OCI-LY3 (cell line): ENCODE data around the gene FRMD3.

Experiments used
- H2AFZ ChIP-seq: fragments of 200-600, 300-600 bp; shearing (Covaris generic); 2 replicates; pipeline ENCODE4 v1.6.0; 2014; ENCODE audit warnings: antibody characterized with exemption, low read depth, low read length
- H3K27ac ChIP-seq: fragments of 200-600, 300-600 bp; sonication (generic); 2 replicates; pipeline ENCODE4 v1.5.1; 2014; ENCODE audit warnings: mild to moderate bottlenecking, low read length, moderate library complexity, mixed read lengths
- H3K27me3 ChIP-seq: fragments of 200-600, 300-600 bp; sonication (generic); 2 replicates; pipeline ENCODE4 v1.6.1; 2014; ENCODE audit warnings: low read depth, low read length, mixed read lengths
- H3K36me3 ChIP-seq: fragments of 200-600, 300-600 bp; sonication (generic); replicated peaks from 2 replicates; pipeline ENCODE3; 2014; ENCODE audit warnings: low read depth, low read length, mixed read lengths
- H3K4me1 ChIP-seq: fragments of 300-600, 200-600 bp; sonication (generic); 2 replicates; pipeline ENCODE4 v1.6.1; 2014; ENCODE audit warnings: low read length, mixed read lengths
- H3K4me2 ChIP-seq: fragments of 200-600, 300-600 bp; sonication (generic); 2 replicates; pipeline ENCODE4 v1.6.1; 2014; ENCODE audit warnings: low read length, mixed read lengths
- H3K4me3 ChIP-seq: fragments of 300-600, 200-600 bp; sonication (generic); 2 replicates; pipeline ENCODE4 v1.5.1; 2014; ENCODE audit warnings: antibody characterized with exemption, mild to moderate bottlenecking, low read length, moderate library complexity
- H3K79me2 ChIP-seq: fragments of 300-600, 200-600 bp; shearing (Covaris generic); 2 replicates; pipeline ENCODE4 v1.6.1; 2014; ENCODE audit warnings: mild to moderate bottlenecking, low read length, mixed read lengths
- H3K9ac ChIP-seq: fragments of 300-600, 200-600 bp; shearing (Covaris generic); 2 replicates; pipeline ENCODE4 v1.6.0; 2014; ENCODE audit warnings: mild to moderate bottlenecking, low read length, moderate library complexity
- H3K9me3 ChIP-seq: fragments of 200-600, 300-600 bp; shearing (Covaris generic); 2 replicates; pipeline ENCODE4 v1.6.1; 2014; ENCODE audit warnings: low read length, mixed read lengths; ENCODE audit not compliant: insufficient read depth
- H4K20me1 ChIP-seq: fragments of 200-600, 300-600 bp; sonication (generic); 2 replicates; pipeline ENCODE4 v1.6.1; 2016; ENCODE audit warnings: low read length, mixed read lengths; ENCODE audit not compliant: insufficient read depth
- EZH2phosphoT487 ChIP-seq: fragments of 200-600 bp; shearing (Covaris generic); IDR thresholded peaks from 2 replicates; pipeline ENCODE4 v1.6.1; 2018; ENCODE audit warnings: antibody characterized with exemption, mixed run types, low read depth
- TF ChIP-seq, protein P1 (sequence below): fragments of 200-600, 300-600 bp; sonication (generic); IDR thresholded peaks from 2 replicates; pipeline ENCODE4 v1.5.1; 2014; ENCODE audit warnings: antibody characterized with exemption, low read length, low read depth

FRMD3 gene

DNA sequence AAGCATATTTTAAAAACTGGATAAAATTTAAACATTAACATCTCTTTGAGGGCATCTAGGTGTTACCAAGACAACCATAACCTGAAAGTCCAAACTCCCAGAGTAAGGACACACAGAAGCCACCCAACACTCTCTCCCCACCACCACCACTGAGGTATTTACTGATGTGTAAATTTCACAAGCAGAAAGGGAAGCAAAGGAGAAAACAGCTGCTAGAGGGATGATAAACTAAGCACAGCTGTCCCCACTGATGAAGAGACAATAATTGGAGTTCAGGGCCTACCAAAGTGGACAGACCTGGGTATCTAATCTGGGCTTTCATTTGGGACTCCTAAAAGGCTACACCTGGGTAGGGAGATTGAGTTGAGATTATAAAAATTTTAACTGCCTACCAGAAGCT, 63.6 kb downstream of the FRMD3 start:
- H3K27me3 ChIP-seq: no peaks in the 10 kb centered on the region
- peaks cover 36% of the 10 kb centered on the region for H3K79me2 ChIP-seq
- peak overlapping the region; percentile 87 for H3K4me2 ChIP-seq
- no peaks in the 10 kb centered on the region for H4K20me1 ChIP-seq
- H3K27ac ChIP-seq: peak overlapping the region; percentile 96
- H3K4me3 ChIP-seq: no peak overlapping the region
- no peak for TF ChIP-seq EZH2phosphoT487
- TF ChIP-seq, protein P1, sequence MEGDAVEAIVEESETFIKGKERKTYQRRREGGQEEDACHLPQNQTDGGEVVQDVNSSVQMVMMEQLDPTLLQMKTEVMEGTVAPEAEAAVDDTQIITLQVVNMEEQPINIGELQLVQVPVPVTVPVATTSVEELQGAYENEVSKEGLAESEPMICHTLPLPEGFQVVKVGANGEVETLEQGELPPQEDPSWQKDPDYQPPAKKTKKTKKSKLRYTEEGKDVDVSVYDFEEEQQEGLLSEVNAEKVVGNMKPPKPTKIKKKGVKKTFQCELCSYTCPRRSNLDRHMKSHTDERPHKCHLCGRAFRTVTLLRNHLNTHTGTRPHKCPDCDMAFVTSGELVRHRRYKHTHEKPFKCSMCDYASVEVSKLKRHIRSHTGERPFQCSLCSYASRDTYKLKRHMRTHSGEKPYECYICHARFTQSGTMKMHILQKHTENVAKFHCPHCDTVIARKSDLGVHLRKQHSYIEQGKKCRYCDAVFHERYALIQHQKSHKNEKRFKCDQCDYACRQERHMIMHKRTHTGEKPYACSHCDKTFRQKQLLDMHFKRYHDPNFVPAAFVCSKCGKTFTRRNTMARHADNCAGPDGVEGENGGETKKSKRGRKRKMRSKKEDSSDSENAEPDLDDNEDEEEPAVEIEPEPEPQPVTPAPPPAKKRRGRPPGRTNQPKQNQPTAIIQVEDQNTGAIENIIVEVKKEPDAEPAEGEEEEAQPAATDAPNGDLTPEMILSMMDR: no peak
- peaks cover 3% of the 10 kb centered on the region; the same call in 1 of the 2 replicates for H3K9me3 ChIP-seq
- peaks cover 8% of the 10 kb centered on the region for H3K36me3 ChIP-seq
- peak overlapping the region; percentile 5; the same call in 1 of the 2 replicates for H3K9ac ChIP-seq
- peaks cover 69% of the 10 kb centered on the region for H3K4me1 ChIP-seq
- H2AFZ ChIP-seq: no peak overlapping the region

DNA sequence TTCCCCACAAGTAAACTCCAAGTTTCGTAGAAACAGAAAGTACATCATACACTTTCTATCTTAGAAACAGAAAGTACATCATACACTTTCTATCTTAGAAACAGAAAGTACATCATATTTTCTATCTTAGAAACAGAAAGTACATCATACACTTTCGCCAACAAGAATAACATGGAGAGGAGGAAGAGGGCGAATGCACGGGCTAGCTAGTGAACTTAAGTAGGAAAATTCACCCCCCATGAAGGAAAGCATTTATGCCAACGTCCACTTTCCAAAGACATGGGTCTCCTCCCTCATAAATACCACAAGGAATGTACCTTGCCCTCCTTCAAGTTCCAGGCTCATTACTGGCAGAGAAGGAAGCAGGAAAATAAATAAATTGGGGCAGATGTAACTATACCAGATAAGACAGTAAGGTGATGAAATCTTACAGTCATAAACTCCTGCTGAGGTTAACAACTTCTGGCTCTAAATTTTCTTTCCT, 64.7 kb downstream of the FRMD3 start:
- H3K4me3 ChIP-seq: peak overlapping the region; percentile 84
- H2AFZ ChIP-seq: peak overlapping the region; percentile 52; the same call in 1 of the 2 replicates
- H3K9ac ChIP-seq: peak overlapping the region; percentile 94
- H4K20me1 ChIP-seq: no peaks in the 10 kb centered on the region
- H3K4me1 ChIP-seq: peaks cover 74% of the 10 kb centered on the region
- TF ChIP-seq, protein P1: no peak
- no peak for TF ChIP-seq EZH2phosphoT487
- H3K4me2 ChIP-seq: peak overlapping the region; percentile 87
- H3K36me3 ChIP-seq: peaks cover 8% of the 10 kb centered on the region
- peaks cover 3% of the 10 kb centered on the region; the same call in 1 of the 2 replicates for H3K9me3 ChIP-seq
- H3K79me2 ChIP-seq: peaks cover 47% of the 10 kb centered on the region
- peak overlapping the region; percentile 96 for H3K27ac ChIP-seq
- no peaks in the 10 kb centered on the region for H3K27me3 ChIP-seq

DNA sequence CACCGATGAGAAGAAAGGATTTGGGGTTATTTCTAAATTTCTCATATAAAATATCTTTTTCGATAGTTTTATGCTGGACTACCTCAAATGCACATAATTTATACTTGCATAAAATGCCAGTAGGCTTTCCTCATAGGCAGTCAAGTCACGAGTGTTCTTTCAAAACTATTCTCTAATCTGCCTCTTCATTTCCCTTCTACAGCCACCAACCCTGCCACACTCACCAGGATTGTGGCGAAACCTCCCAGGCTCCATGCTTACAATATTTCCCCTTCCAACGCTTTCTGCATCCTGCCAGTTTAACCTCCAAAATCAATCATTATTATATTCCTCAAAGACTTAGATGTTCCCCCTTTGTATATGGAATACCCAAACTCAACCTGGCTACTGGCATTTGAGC, 65.4 kb downstream of the FRMD3 start:
- Histone ChIP-seq H3K27me3 (no peaks in the 10 kb centered on the region), H3K9me3 (peaks cover 3% of the 10 kb centered on the region; the same call in 1 of the 2 replicates), H3K9ac (peak overlapping the region; percentile 94), H3K4me1 (peaks cover 72% of the 10 kb centered on the region), H3K79me2 (peaks cover 53% of the 10 kb centered on the region), H3K27ac (peak overlapping the region; percentile 96), H3K36me3 (peaks cover 8% of the 10 kb centered on the region), H3K4me2 (peak overlapping the region; percentile 87), H4K20me1 (no peaks in the 10 kb centered on the region), H2AFZ (no peak overlapping the region), H3K4me3 (peak overlapping the region; percentile 84)
- TF ChIP-seq, protein P1: no peak
- no peak for TF ChIP-seq EZH2phosphoT487

DNA sequence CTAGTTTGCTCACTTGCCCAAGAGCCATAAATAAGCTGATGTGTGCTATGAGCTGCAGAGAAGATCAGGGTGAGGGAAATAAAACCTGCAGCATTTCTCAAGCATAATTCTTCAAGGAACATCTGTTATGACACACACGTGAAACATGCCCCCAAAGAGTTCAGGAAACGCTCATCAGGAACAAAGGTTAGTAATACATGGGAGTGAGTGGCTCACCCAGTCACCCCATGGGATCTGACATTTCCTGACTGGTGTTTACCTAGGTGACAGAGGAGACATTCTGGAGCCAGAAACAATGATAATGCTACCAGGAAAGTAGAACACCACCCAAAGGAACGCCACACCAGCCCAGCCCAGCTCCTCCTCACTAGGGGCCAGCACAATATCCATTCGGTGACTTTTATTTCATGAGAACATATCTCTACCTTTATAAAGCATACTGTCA, 66.0 kb downstream of the FRMD3 start:
- H3K4me2 ChIP-seq: peak overlapping the region; percentile 87
- H3K9me3 ChIP-seq: peaks cover 3% of the 10 kb centered on the region; the same call in 1 of the 2 replicates
- H3K4me3 ChIP-seq: peak overlapping the region; percentile 84
- peaks cover 72% of the 10 kb centered on the region for H3K4me1 ChIP-seq
- peak overlapping the region; percentile 94 for H3K9ac ChIP-seq
- H3K27me3 ChIP-seq: no peaks in the 10 kb centered on the region
- peaks cover 58% of the 10 kb centered on the region for H3K79me2 ChIP-seq
- peaks cover 8% of the 10 kb centered on the region for H3K36me3 ChIP-seq
- no peak overlapping the region for H2AFZ ChIP-seq
- no peaks in the 10 kb centered on the region for H4K20me1 ChIP-seq
- peak overlapping the region; percentile 96 for H3K27ac ChIP-seq
- no peak for TF ChIP-seq EZH2phosphoT487
- TF ChIP-seq, protein P1: no peak
